GM20431 (cell line): ENCODE measurements around the gene ANKRD10.

Source experiments
- in situ Hi-C: fragments of 300-500 bp; cut with MseI, MboI; formaldehyde crosslinking; loops from one replicate; pipeline ENCODE4 v1.15.0; 2020; ENCODE audit warnings: low sequenced_read_pairs; ENCODE audit not compliant: unreplicated experiment

Gene ANKRD10

GRCh38 chr13:110945928-110946570 is 31.2 kb upstream of the ANKRD10 start:
- in situ Hi-C loops, result no loop called here

GRCh38 chr13:110944968-110945927 is 30.4 kb upstream of the ANKRD10 start:
- in situ Hi-C loops, result no loop called here

- in situ Hi-C loops, result no loop called here
Observed at GRCh38 chr13:110944121-110944967, 29.5 kb upstream of the ANKRD10 start.

- in situ Hi-C loops, result no loop called here
Observed at GRCh38 chr13:110942248-110942981, 27.5 kb upstream of the ANKRD10 start.

DNA sequence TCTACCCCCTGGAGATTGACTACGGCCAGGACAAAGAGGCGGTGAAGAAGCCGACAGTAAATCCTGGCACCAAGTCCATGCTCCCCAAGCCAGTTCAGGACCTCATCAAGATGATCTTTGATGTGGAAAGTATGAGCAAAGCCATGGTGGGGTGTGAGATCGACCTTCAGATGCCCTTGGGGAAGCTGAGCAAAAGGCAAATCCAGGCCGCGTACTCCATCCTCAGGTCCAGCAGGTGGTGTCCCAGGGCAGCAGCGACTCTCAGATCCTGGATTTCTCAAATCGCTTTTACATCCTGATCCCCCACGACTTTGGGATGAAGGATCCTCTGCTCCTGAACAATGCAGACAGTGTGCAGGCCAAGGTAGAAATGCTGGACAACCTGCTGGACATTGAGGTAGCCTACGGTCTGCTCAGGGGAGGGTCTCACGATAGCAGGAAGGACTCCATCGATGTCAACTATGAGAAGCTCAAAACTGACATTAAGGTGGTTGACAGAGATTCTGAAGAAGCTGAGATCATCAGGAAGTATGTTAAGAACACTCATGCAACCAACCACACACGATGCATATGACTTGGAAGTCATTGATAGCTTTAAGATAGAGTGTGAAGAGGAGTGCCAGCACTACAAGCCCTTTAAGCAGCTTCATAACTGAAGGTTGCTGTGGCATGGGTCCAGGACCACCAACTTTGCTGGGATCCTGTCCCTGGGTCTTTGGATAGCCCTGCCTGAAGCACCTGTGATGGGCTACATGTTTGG is 24.0 kb upstream of the ANKRD10 start:
- in situ Hi-C loops, result no loop called here

DNA sequence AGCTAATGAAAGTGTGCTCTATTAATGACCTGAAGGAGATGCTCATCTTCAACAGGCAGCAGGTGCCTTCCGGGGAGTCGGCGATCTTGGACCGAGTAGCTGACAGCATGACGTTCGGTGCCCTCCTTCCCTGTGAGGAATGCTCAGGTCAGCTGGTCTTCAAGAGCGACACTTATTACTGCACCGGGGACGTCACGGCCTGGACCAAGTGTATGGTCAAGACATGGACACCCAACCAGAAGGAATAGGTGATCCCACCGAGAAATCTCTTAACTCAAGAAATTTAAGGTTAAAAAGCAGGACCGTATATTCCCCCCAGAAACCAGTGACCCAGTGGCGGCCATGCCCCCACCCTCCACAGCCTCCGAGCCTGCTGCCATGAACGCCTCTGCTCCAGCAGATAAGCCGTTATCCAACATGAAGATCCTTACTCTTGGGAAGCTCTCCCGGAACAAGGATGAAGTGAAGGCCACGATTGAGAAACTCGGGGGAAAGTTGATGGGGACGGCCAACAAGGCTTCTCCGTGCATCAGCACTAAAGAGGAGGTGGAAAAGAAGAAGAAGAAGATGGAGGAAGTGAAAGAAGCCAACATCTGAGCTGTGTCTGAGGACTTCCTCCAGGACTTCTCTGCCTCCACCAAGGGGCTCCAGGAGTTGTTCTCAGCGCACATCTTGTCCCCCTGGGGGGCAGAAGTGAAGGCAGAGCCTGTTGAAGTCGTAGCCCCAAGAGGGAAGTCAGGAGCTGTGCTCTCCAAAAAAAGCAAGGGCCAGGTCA is 22.8 kb upstream of the ANKRD10 start:
- in situ Hi-C loops, result no loop called here

GRCh38 chr13:110936519-110936918 is 21.6 kb upstream of the ANKRD10 start:
- in situ Hi-C loops, result no loop called here

GRCh38 chr13:110932588-110932987 is 17.7 kb upstream of the ANKRD10 start:
- in situ Hi-C loops, result no loop called here

DNA sequence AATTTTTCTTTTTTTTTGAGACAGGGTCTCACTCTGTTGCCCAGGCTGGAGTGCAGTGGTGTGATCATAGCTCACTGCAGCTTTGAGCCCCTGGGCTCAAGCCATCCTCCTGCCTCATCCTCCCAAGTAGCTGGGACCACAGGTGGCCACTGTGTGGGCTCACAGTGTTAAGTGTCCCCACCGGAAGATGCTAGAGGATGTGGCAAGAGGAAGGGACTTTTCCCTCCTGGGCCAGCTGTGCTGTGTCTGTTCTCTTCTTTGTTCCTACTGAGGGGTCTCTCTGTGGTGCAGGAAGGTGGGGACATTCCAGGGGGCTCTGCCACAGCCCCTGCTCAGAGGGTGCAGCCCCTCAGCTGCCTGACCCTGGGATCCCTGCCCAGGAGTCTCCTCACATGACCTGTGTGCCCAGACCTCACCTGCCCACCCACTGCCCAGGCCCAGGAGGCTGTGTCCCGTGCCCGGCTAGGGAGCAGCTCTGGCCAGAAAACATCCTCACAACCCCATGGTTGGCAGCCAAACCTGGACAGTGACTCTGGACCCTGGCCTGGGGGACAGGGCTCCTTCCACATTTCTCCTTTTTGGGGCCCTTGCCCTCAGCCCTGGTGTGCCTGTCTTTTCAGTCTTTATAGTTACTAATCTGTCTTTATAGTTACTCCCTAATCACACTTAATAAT is 14.4 kb upstream of the ANKRD10 start:
- in situ Hi-C loops, result no loop called here

GRCh38 chr13:110925023-110925612 is 10.2 kb upstream of the ANKRD10 start:
- in situ Hi-C loops, result no loop called here

GRCh38 chr13:110924639-110924934 is 9.7 kb upstream of the ANKRD10 start:
- in situ Hi-C loops, result no loop called here

- in situ Hi-C loops, result no loop called here
Observed at GRCh38 chr13:110923777-110924638, 9.1 kb upstream of the ANKRD10 start.

DNA sequence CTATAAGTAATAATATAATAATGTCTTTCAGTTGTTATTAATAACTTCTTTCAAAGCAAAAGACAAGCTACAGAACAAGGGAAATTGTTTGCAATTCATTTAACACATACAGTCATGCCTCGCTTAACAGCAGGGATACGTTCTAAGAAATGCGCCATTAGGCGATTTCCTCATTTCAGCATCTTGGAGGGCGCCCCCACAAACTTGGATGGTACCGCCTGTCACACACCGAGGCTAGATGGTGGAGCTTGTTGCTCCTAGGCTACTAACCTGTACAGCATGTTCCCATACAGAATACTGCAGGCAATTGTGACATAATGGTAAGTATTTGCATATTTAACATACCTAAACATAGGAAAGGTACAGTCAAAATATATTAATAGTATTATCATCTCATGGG is 8.2 kb upstream of the ANKRD10 start:
- in situ Hi-C loops, result no loop called here

DNA sequence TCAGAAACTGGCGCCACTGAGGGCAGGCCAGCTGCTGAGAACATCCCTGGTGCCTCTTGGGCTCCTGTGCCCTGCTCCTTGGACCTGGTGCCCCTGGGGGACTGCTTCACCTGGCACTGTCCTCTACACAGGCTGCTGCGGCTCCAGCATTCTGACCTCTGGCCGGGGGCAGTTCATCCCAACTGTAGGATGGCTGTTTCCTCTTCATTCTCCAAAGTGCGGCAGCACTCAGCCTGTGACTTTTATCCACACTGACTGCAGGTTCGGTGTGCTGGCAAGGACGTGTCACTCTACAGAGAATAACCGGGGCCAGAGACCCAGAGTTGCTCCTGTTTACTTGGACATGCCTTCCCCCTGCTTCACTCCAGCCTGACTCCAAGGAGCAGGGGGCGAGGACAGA is 7.6 kb upstream of the ANKRD10 start:
- in situ Hi-C loops, result no loop called here

DNA sequence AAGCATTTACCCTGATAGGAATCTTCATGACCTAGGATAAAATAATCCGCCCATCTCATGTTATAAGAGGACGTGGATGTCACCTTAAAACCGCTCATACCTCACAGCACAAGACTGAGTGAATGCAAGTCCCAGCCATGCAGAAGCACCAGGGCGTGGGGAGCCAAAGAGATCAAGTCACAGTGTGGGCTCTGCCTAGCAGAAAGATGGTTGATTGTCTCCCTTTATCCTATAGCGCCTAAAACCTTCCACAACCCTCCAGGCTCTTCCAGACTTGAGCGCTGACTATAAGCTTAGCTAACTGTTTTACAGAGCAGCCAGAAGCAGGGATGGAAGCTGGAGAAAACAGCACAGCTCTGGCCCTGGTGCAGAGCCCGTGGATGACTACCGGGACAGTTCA is 6.8 kb upstream of the ANKRD10 start:
- in situ Hi-C loops, result no loop called here

DNA sequence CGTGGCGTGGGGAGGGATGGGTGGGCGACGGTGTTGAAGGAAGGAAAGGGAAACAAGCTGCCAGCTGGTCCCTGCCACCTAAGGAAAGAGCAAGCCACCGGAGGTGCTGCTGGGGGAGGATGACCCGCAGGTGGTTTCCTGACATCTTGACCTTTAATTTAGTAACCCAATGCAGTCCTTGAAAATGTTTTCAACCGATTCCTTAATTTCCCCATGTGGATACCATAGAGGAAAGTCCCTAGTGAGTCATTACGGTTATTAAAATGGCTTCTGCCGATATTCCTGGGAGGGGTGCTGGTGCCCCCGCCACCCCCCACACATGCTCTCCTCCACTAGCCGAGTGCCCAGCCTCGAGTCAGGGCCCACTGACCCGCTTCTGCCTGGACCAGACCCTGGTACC is 6.3 kb upstream of the ANKRD10 start:
- in situ Hi-C loops, result no loop called here

DNA sequence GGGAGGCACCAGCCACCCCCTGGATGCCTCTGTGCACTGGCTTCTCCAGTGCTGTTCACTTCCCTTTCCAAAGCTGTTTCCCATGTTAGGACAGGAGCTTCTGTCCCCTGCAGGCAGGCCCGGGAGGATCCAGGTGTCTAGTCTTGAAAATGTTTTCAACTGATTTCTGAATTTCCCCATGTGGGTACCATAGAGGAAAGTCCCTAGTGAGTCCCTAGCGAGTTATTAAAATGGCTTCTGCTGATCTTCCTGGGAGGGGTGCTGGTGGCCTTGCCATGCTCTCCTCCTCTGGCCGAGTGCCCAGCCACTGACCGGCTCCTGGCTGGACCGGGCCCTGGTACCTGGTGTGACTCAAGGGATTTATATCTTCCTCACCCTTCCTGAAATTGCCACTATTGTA is 5.2 kb upstream of the ANKRD10 start:
- in situ Hi-C loops, result no loop called here
